Naive thymus-derived CD4-positive, alpha-beta T cell (primary cell): ENCODE results near the gene F13B. TPM values are rescaled to one million over a fixed set of nuclear protein-coding genes. Genes with fewer than 3 reads are reported as not detected.
"Not testable (repeated sequence)": the region's sequence is repeated elsewhere in the genome, so short reads cannot be mapped to it uniquely, and the experiment has no call there.

Experiments used
- ATAC-seq: fragments of 150-1000 bp; cut with Tn5 transposase; 2 replicates; pipeline ENCODE4 v1.10.0; 2021; ENCODE audit warnings: mild to moderate bottlenecking, moderate library complexity
- CTCF ChIA-PET: fragments of 350-600 bp; sonication (Branson Sonifier 250); formaldehyde crosslinking; loops from one replicate; lab custom pipeline; 2021; ENCODE audit warnings: antibody characterized with exemption; lab: Charles Lee
- POLR2A ChIA-PET: fragments of 350-600 bp; sonication (Branson Sonifier 250); formaldehyde crosslinking; loops from one replicate; lab custom pipeline; 2021; ENCODE audit warnings: antibody characterized with exemption, inconsistent platforms; lab: Charles Lee
- DNase-seq, 9 donors: peaks; one replicate each; pipeline versions ENCODE4 v3.0.0 to v3.0.0-alpha.2; 2020 to 2022; ENCODE audit warnings: mixed read lengths in 1 of 9
- H3K27ac ChIP-seq: one replicate; pipeline ENCODE4 v1.7.0; 2013; ENCODE audit warnings: mild to moderate bottlenecking, low read depth, low read length, moderate library complexity
- H3K27me3 ChIP-seq, 2 donors: one replicate each; pipeline ENCODE4 v1.7.0; 2013; ENCODE audit warnings: low read length in 2 of 2, mild to moderate bottlenecking in 2 of 2, moderate library complexity in 2 of 2; ENCODE audit not compliant: control insufficient read depth in 2 of 2, insufficient read depth in 2 of 2
- H3K36me3 ChIP-seq, 3 experiments: 1 replicate in 2 of 3; 2 replicates in 1 of 3; pipeline ENCODE4 v1.7.0; 2013; ENCODE audit warnings: low read length in 3 of 3, mild to moderate bottlenecking in 3 of 3, moderate library complexity in 1 of 3; ENCODE audit not compliant: insufficient read depth in 3 of 3, control insufficient read depth in 2 of 3
- H3K4me1 ChIP-seq, 2 donors: one replicate each; pipeline ENCODE4 v1.7.0; 2013; ENCODE audit warnings: low read length in 2 of 2, mild to moderate bottlenecking in 2 of 2, moderate library complexity in 1 of 2; ENCODE audit not compliant: control insufficient read depth in 2 of 2, insufficient read depth in 2 of 2
- H3K4me3 ChIP-seq: 2 replicates; pipeline ENCODE4 v1.7.0; 2013; ENCODE audit warnings: mild to moderate bottlenecking, low read length
- H3K9me3 ChIP-seq, 3 experiments: 1 replicate in 2 of 3; 2 replicates in 1 of 3; pipeline ENCODE4 v1.7.0; 2013; ENCODE audit warnings: low read length in 3 of 3; ENCODE audit not compliant: control insufficient read depth in 2 of 3
- H3K27ac Mint-ChIP-seq, 9 donors: one replicate each; pipeline ENCODE4 v1.8.0; 2020 to 2022; ENCODE audit warnings: mixed read lengths in 9 of 9, mild to moderate bottlenecking in 8 of 9, moderate library complexity in 5 of 9, inconsistent platforms in 2 of 9
- H3K27me3 Mint-ChIP-seq, 5 donors: one replicate each; pipeline ENCODE4 v1.8.0; 2021 to 2022; ENCODE audit warnings: mixed read lengths in 5 of 5, mild to moderate bottlenecking in 1 of 5
- H3K36me3 Mint-ChIP-seq, 5 donors: one replicate each; pipeline ENCODE4 v1.8.0; 2020 to 2022; ENCODE audit warnings: mixed read lengths in 5 of 5, mild to moderate bottlenecking in 3 of 5, inconsistent platforms in 1 of 5
- H3K4me1 Mint-ChIP-seq, 7 donors: one replicate each; pipeline ENCODE4 v1.8.0; 2020 to 2022; ENCODE audit warnings: mixed read lengths in 7 of 7, mild to moderate bottlenecking in 3 of 7, inconsistent platforms in 1 of 7
- H3K4me3 Mint-ChIP-seq, 10 donors: one replicate each; pipeline ENCODE4 v1.8.0; 2020 to 2022; ENCODE audit warnings: mild to moderate bottlenecking in 10 of 10, mixed read lengths in 10 of 10, moderate library complexity in 6 of 10, inconsistent platforms in 2 of 10
- H3K9me3 Mint-ChIP-seq, 11 donors: one replicate each; pipeline ENCODE4 v1.8.0; 2020 to 2022; ENCODE audit warnings: mixed read lengths in 11 of 11, mild to moderate bottlenecking in 4 of 11, inconsistent platforms in 1 of 11, moderate library complexity in 1 of 11
- intact Hi-C, 2 donors: fragments of 100-400 bp; cut with micrococcal nuclease; formaldehyde crosslinking; loops; one replicate each; pipeline ENCODE4 v1.15.1; 2023
- polyA plus RNA-seq, 2 donors: library from polyadenylated mRNA; unstranded; fragments of 300-500 nt; fragmentation: Illumina TruSeq; gene quantifications; one replicate each; pipeline ENCODE4 v1.2.3, GENCODE V29; 2021
- total RNA-seq, 6 experiments: library from RNA in 5 of 6; stranded (reverse) in 5 of 6; gene quantifications; 1 replicate in 5 of 6; 2 replicates in 1 of 6; pipeline ENCODE4 v1.2.3 and lab custom pipeline; 2021 to 2026

F13B gene
- total and polyA plus RNA-seq, 7 experiments from 2014 or later, result not detected

DNA sequence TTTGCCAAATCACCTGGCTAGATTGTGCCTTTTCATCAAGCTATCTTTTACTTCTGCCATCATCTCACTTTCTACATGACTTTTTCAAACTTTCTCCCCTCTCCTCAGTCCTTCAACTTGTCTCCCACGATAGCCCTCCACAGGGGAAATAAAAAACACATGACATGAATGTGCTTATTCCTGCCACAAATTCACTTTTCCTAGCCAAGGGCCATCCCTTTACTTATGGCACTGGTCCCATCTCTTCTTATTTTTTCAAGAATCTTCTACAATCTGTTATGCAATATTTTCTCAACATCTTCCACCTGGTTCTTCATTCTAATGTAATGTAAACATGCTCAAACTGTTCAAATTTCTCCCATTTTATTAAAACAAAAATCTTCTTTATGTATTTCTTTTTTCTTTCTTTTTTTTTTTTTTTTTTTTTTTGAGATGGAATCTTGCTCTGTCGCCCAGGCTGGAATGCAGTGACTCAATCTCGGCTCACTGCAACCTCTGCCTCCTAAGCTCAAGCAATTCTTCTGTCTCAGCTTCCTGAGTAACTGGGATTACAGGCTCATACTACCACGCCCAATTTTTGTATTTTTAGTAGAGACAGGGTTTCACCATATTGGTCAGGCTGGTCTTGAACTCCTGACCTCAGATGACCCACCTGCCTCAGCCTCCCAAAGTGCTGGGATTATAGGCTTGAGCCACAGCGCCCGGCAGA lies 32.3 kb downstream of the F13B start:
- H3K9me3 ChIP-seq, H3K27ac ChIP-seq, H3K27ac Mint-ChIP-seq, H3K4me3 Mint-ChIP-seq, POLR2A ChIA-PET, intact Hi-C loops, H3K4me1 Mint-ChIP-seq, DNase-seq, H3K4me1 ChIP-seq, H3K9me3 Mint-ChIP-seq, H3K4me3 ChIP-seq, CTCF ChIA-PET, H3K27me3 ChIP-seq, ATAC-seq, H3K36me3 ChIP-seq, H3K36me3 Mint-ChIP-seq: not testable (repeated sequence)
- peaks cover 0 to 18% (median 13%) of the 10 kb centered on the region in 5 donors for H3K27me3 Mint-ChIP-seq

DNA sequence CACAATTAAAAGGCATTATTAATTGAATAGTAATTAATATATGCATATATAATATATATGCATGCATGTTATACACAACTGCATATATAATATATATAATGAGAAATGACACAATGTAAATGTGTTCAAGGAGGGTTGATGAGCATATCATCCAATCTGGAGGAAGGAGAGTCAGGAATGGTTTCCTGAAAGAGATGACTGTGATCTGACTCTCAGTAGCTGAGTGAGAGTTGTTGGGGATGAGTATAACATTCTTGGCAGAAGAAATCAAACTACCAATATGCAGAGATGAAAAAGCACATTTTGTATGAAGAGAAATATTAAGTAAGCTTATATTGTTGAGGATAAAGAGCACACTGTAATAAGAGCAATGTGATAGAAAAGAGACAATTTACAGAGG lies 37.3 kb downstream of the F13B start:
- H3K4me1 Mint-ChIP-seq, result no peaks in the 10 kb centered on the region
- no peak overlapping the region for H3K27ac Mint-ChIP-seq
- Histone ChIP-seq H3K4me1 (no peaks in the 10 kb centered on the region), H3K36me3 (no peaks in the 10 kb centered on the region), H3K27me3 (no peaks in the 10 kb centered on the region), H3K27ac (no peak overlapping the region), H3K4me3 (no peak overlapping the region), H3K9me3 (no peaks in the 10 kb centered on the region)
- POLR2A ChIA-PET, result no interaction called here
- CTCF ChIA-PET, result no interaction called here
- no peaks in the 10 kb centered on the region for H3K36me3 Mint-ChIP-seq
- DNase-seq (no peak), ATAC-seq (no peak)
- no peaks in the 10 kb centered on the region for H3K9me3 Mint-ChIP-seq
- intact Hi-C loops, result no loop called here
- H3K4me3 Mint-ChIP-seq, result no peak overlapping the region
- peaks cover 0 to 7% (median 0%) of the 10 kb centered on the region in 5 donors for H3K27me3 Mint-ChIP-seq

DNA sequence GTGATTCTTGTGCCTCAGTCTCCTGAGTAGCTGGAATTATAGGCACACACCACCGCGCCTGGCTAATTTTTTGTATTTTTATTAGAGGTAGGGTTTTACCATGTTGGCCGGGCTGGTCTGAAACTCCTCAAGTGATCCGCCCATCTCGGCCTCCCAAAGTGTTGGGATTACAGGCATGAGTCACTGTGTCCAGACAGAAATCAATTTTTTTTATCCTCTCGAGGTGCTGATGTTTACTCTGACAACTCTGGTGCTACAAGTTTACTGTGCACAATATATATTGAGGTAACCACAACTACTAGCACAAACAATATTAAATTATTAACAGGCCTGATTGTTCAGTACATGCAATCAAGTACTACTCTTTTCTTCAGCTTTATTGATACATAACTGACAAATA lies 39.7 kb downstream of the F13B start:
- POLR2A ChIA-PET, result no interaction called here
- Histone ChIP-seq H3K9me3 (no peaks in the 10 kb centered on the region), H3K4me1 (no peaks in the 10 kb centered on the region)

DNA sequence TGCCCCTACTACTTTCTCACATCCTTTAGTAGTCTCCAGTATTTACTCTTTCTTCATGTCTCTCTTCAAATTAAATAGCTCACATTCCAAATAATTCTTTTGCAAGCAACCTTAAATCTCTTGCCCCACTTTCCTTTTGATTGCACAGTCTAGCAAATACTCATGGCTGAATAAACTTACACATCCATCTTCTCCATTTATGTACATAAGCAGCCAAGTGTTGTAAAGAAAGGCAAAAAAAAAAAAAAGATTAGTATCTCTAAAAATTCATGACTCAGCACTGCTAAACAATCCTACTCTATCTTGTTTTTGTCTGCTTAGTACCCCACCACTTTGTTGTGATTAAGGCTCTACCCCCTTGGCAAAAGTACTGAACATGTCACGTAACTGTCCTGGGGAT lies 42.6 kb downstream of the F13B start:
- no peak for ATAC-seq
- Mint-ChIP-seq H3K4me1 (no peaks in the 10 kb centered on the region), H3K9me3 (peaks cover 0 to 4% (median 0%) of the 10 kb centered on the region in 11 donors), H3K27me3 (peaks cover 0 to 12% (median 0%) of the 10 kb centered on the region in 5 donors), H3K36me3 (no peaks in the 10 kb centered on the region), H3K4me3 (no peak overlapping the region), H3K27ac (no peak overlapping the region)
- no peaks in the 10 kb centered on the region for H3K4me1 ChIP-seq
- ChIA-PET POLR2A (no interaction called here), CTCF (no interaction called here)
- no peaks in the 10 kb centered on the region for H3K27me3 ChIP-seq
- H3K27ac ChIP-seq, result no peak overlapping the region
- DNase-seq, result no peak
- no peaks in the 10 kb centered on the region for H3K9me3 ChIP-seq
- intact Hi-C loops, result no loop called here
- no peaks in the 10 kb centered on the region for H3K36me3 ChIP-seq
- no peak overlapping the region for H3K4me3 ChIP-seq

More for the DNA sequence above, 39.7 kb downstream of the F13B start:
- no peaks in the 10 kb centered on the region for H3K27me3 ChIP-seq
- intact Hi-C loops, result no loop called here
- H3K27me3 Mint-ChIP-seq, result peaks cover 0 to under 1% (median 0%) of the 10 kb centered on the region in 5 donors
- no peak overlapping the region for H3K27ac ChIP-seq
- H3K4me3 Mint-ChIP-seq, result no peak overlapping the region
- ATAC-seq, result no peak
- H3K36me3 ChIP-seq, result no peaks in the 10 kb centered on the region
- no peaks in the 10 kb centered on the region for H3K9me3 Mint-ChIP-seq
- no peak overlapping the region for H3K4me3 ChIP-seq
- no peaks in the 10 kb centered on the region for H3K36me3 Mint-ChIP-seq
- H3K4me1 Mint-ChIP-seq, result no peaks in the 10 kb centered on the region
- DNase-seq, result no peak
- no peak overlapping the region for H3K27ac Mint-ChIP-seq
- CTCF ChIA-PET, result no interaction called here

DNA sequence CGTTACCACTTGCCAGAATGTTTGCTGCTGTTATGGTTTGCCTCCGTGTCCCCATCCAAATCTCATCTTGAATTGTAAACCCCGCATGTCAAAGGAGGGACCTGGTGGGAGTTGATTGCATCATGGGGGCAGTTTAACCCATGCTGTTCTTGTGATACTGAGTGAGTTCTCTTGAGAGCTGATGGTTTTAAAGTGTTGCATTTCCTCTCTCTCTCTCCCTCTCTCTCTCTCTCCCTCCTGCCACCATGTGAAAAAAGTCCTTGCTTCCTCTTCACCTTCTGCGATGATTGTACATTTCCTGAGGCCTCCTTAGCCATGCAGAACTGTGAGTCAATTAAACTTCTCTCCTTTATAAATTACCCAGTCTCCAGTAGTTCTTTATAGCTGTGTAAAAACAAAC lies 45.3 kb downstream of the F13B start:
- H3K36me3 Mint-ChIP-seq, result no peaks in the 10 kb centered on the region
- H3K9me3 Mint-ChIP-seq, result peaks cover 0 to 4% (median 0%) of the 10 kb centered on the region in 11 donors
- no peak overlapping the region for H3K27ac ChIP-seq
- H3K27ac Mint-ChIP-seq, result no peak overlapping the region
- intact Hi-C loops, result no loop called here
- H3K36me3 ChIP-seq, result no peaks in the 10 kb centered on the region
- H3K4me3 Mint-ChIP-seq, result no peak overlapping the region
- DNase-seq (no peak), ATAC-seq (no peak)
- CTCF ChIA-PET, result no interaction called here
- H3K4me1 ChIP-seq, result no peaks in the 10 kb centered on the region
- H3K4me3 ChIP-seq, result no peak overlapping the region
- no peaks in the 10 kb centered on the region for H3K27me3 ChIP-seq
- H3K4me1 Mint-ChIP-seq, result no peaks in the 10 kb centered on the region
- H3K27me3 Mint-ChIP-seq, result peaks cover 0 to 12% (median 0%) of the 10 kb centered on the region in 5 donors
- POLR2A ChIA-PET, result no interaction called here
- no peaks in the 10 kb centered on the region for H3K9me3 ChIP-seq

DNA sequence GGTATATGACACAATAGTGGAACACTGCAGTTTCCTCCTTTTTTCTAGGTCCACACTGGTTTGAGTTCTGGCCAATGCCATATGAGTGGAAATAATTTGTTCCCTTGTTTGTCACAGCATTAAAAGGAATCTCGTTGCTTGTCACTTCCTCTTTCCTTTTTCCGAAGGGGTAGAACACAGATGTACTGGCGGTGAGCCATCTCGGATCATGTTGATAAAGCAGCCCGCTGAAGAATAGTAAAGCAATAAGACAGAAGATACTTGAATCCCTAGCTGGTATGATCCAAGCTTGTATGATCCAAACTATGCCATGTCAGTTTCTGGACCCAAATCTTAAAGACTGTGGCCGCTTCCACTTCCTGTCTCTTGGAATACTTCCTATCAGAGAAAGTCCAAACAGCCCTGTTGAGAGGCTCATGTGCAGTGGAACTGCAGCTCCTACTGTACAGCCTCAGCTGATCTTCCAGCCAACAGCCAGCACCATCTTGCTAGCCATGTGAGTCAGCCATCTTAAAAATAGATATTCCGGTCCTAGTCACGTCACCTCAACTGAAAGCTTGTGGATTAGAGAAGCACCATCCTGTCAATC lies 49.4 kb downstream of the F13B start:
- ATAC-seq, result no peak
- no peak for DNase-seq
- ChIA-PET CTCF (interaction anchor here (0.6 kb wide), 1 partner anchor 1775 kb away, joined by 3 read pairs; no protein-coding TSS in a partner anchor), POLR2A (no interaction called here)
- Histone ChIP-seq H3K4me1 (no peaks in the 10 kb centered on the region), H3K9me3 (no peaks in the 10 kb centered on the region), H3K4me3 (no peak overlapping the region), H3K36me3 (no peaks in the 10 kb centered on the region), H3K27me3 (no peaks in the 10 kb centered on the region), H3K27ac (no peak overlapping the region)
- Mint-ChIP-seq H3K27ac (no peak overlapping the region), H3K4me1 (no peaks in the 10 kb centered on the region), H3K36me3 (no peaks in the 10 kb centered on the region), H3K9me3 (peaks cover 0 to 4% (median 0%) of the 10 kb centered on the region in 11 donors), H3K27me3 (peaks cover 0 to 12% (median 0%) of the 10 kb centered on the region in 5 donors), H3K4me3 (no peak overlapping the region)
- intact Hi-C loops, result no loop called here

DNA sequence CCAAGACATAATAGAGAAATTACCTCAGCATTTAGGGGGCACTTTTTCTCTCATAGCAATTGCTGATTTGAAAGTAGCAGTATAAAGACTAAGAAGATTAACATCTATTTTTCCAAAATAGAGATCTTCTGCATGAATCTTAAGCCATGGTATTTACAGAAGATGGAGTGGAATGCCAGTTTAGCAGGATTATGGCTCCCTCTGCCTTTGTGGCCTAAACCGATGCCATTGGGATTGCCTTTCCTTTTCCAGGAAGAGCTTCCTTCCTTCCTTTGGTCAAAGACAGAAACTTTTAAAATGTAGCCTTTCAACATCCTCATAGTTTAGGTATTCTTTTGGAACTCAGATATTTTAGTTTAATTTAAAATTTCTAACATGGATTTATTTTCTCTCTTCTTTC lies 50.3 kb downstream of the F13B start:
- Histone ChIP-seq H3K36me3 (no peaks in the 10 kb centered on the region), H3K9me3 (no peaks in the 10 kb centered on the region), H3K4me3 (no peak overlapping the region), H3K4me1 (no peaks in the 10 kb centered on the region), H3K27me3 (no peaks in the 10 kb centered on the region), H3K27ac (no peak overlapping the region)
- intact Hi-C loops, result no loop called here
- ATAC-seq (no peak), DNase-seq (no peak)
- Mint-ChIP-seq H3K36me3 (peaks cover 0 to 1% (median 0%) of the 10 kb centered on the region in 5 donors), H3K9me3 (peaks cover 0 to 5% (median 2%) of the 10 kb centered on the region in 11 donors), H3K27ac (no peak overlapping the region), H3K27me3 (peaks cover 0 to 12% (median 2%) of the 10 kb centered on the region in 5 donors), H3K4me1 (no peaks in the 10 kb centered on the region), H3K4me3 (no peak overlapping the region)
- CTCF ChIA-PET, result no interaction called here
- POLR2A ChIA-PET, result no interaction called here
